8988T (cell line): ENCODE measurements around the gene ADI1.

Experiments
- DNase-seq: peaks from one replicate; pipeline ENCODE4 v3.0.0; 2011

The ADI1 gene

DNA sequence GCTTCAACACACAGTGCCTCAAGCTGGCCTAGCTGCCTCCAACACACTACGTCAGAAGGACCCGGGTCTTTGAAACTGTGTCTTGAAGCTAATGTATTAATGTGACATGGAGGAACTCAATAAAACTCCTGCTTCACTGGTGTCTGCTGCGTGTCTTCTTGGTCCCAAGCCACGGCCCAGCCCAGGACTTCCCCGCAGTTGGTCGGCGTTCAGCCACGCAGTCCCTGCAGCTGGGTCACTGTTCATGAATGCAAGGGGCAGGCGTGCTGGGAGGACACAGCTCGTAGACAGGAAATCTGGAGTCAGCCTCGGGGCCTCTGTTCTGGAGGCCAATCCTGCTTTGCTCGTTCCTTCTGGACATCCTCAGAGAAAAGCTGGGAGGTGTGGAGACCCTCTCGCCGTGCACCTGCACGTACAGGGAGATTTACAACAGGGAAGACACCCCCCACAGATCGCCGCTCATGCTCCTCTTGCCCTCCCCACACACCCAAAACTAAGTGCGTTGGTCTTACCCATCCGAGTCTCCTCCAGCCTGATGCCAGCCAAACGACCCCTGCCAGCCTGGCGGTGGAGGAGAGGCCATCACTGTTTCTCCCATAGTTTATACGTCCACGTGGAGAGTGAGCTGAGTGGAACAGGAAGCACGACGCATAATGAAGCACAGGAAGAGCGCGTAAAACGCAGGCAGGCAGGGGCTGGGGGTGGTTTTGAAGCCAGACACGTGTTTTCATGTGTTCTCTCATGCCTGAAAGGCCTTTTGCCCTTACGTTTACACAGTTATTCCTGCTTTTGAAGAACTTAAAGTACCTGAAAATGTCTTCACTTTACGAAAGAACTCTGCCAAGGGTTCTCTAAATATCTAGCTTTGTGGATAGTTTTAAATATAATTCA, 39.7 kb downstream of the ADI1 start:
- DNase-seq = no peak

DNA sequence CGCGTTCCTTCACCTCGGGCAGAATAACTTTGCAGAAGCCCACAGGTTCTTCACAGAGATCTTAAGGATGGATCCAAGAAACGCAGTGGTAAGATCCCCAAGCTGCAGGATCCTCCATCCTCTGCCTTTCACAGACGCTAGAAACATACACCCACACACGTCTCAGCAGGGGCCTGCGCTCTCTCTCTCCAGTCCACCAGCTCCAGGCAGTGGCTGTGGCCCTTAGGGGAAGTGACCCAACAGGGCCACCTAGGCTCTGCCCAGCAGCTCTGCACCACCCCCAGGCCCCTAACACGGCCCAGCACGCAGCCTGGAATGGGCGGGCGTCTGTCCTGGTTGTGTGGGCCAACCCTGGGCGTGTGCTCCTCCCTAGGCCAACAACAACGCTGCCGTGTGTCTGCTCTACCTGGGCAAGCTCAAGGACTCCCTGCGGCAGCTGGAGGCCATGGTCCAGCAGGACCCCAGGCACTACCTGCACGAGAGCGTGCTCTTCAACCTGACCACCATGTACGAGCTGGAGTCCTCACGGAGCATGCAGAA, 40.4 kb downstream of the ADI1 start:
- DNase-seq = no peak

- no peak for DNase-seq
Measured at GRCh38 chr2:3476985-3477327, 42.4 kb downstream of the ADI1 start.

DNA sequence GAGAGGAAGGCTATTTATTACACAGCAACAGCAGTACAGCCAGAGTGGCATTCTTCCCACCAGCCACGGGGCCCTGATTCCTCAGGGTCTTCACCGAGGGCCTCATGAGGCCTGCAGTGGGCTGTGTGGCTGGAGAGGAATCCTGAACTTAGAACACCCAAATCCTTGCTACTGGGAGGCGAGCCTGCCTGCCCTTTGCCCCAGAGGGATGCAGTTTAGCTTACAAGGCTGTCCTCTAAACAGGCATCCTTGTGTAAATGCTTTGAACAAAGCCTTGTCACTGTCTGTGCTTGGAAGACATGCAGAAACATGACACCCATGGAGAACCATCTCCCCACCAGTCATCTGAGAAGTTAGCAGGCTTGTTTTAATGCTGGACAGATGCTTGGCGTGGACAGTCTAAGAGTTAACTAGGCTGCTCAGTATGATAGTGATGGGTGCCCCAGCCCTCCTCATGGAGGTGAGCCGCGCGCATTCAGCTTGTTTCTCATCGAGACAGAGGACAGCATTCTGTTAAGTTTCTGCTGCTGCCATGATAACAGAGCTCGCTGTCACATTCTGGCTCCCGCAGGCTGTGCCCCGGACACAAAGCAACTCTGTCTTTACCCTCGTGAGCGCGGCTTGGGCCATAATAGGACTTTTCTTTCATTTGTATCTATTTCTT, 42.9 kb downstream of the ADI1 start:
- DNase-seq = no peak

DNA sequence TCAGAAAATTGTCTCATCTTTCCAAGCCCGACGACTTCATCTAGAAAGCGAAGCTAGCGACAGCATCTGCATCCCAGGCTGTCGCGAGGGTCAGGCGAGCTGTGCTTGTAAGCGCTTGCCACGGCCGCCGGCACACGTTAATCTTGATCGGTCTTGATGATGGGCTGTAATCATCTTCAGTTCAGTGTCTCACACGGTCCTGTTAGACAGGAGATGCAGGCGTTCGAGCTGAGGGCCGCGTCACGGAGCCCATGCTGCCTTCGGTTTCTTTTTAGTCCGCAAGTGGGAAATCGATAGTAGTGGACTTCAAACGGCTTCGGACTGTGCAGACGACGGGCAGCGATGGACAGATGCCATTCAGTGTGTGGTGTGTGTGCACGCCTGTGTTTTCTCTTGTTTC, 43.6 kb downstream of the ADI1 start:
- DNase-seq = no peak

DNA sequence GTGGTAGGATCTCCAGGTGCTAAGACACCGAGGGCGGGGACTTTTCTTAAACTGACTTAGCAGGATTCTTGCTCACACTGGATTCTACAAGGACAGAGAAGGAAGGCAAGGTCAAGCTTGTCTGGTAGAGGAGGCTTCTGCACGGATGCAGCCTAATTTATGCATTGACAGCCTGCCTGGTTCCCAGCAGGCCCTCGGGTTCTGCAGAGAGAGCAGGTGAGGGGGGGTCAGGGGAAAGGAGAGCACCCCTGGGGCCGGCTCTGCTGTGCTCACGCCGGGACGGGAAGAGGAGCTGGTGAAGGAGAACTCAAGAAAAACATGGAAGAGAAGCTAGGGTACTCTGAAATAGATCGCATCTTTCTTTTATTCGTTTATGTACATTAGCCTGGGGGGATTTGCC, 46.4 kb downstream of the ADI1 start:
- no peak for DNase-seq

DNA sequence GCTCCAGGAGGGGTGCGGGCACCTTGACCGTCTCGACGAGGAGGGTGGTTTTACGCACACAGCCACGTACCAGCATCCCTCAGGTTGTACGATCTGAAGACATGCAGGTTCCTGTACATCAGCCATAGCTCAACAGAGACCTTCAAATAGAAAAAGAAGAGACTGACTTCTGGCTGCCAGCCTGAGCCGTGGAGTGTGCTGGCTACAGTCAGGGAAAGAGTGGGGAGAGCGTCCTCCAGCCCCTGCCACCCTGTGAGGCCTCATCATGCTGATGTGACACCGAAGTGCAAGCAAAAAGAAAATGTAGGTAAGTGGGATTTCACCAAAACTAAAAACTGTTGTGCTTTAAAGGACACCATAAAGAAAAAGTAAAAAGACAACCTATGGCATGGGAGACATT, 47.0 kb downstream of the ADI1 start:
- DNase-seq = no peak

DNA sequence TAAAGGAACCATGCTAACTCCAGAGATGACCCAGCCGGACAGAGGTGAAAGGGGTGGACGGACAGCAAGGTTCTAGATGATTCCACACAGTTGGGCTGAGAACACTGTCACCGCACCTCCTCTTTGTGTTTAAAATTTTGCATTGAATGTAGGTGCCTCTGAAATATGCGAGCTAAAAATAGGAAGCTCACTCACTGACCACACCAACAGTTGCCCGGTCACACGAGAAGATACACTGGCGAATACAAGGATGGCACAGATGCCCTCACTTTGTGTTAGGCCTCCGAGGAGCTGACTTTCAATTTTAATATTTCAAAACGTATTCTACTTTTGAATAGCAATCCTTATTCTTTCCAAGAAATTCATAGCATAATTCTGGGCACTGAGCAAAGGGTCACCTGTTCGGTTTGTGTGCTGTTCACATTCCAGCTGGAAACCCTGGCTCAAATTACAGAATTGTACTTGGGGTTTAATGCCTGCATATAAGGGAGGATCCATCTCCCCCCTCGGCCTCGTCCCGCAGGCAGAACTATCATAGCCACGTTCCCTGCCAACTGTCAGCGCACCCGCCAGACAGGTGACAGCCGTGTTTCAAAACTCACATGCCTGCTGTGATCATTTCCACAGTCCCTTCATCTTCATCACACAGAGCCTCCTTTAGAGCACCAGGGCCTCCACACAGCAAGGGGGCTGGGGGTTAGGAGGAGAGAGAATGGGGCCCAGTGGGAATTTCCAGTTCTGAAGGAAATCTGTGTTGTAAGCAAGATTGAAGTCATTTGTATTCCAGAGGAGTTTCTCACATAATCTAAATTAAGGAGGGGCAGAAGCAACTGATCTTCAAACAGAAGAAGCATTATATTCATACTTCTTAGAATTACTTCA, 48.2 kb downstream of the ADI1 start:
- no peak for DNase-seq

DNA sequence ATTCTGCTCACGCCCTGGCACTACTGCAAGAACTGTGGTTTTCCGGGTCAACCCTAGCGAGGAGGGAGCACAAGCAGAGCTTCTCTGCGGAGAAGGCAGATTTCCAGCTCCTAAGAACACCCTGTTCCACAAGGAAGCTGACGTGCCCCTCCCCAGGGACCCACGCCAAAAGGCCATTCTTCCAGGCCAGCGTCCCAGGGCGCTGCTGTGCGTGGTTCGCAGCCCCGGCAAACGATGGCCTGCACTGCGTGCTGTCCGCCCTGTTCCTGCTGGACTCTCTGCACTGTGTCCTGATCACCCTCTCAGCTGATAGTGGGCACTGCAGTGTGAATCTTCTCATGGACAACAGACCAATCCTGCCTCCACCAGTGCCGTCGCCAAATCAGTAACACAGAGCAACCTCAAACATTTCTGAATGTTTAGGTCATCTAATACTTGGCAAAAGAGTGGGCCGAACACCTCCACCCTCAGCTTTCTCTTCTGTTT, 49.1 kb downstream of the ADI1 start:
- DNase-seq = no peak

GRCh38 chr2:3469486-3469885, 49.8 kb downstream of the ADI1 start:
- DNase-seq = no peak

- no peak for DNase-seq
Measured at GRCh38 chr2:3468296-3468988, 50.9 kb downstream of the ADI1 start.

DNA sequence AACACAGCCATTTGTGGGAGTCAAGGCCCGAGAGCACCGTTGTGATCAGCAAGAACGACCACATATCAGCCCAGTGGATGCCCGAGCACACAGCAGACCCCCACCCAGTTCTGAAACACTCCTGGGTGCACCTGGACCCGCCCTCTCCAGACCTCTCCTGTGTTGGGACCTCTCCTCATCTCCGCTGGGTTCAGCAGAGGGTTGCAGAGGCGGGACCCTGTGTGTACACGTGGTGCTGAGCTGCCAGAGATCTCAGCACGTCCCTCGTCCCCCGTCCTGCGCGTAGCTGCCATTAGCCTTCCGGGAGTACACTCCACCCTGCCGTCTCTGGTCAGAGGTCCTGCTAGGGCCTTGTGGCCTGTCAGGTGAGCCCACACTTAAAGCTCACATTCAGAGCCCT, 51.7 kb downstream of the ADI1 start:
- no peak for DNase-seq

DNA sequence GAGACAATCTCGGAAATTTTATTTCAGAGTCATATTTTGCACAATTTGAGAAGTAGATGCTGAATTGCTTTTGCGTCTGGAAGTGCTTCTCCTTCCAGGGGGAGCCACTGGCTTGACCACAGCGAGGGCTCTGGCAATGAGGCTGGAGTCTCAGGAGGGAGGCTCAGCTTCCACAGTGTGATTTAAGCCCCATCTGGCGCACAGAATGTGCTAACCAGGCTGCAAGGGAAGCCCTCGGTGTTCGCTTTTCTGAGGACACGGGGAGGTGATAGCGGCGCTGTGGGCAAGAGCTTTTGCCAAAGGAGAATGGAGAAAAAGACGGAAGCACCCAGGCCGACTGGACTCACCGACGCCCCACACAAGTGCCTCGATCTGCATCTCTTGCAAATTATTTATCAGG, 52.4 kb downstream of the ADI1 start:
- DNase-seq = no peak

DNA sequence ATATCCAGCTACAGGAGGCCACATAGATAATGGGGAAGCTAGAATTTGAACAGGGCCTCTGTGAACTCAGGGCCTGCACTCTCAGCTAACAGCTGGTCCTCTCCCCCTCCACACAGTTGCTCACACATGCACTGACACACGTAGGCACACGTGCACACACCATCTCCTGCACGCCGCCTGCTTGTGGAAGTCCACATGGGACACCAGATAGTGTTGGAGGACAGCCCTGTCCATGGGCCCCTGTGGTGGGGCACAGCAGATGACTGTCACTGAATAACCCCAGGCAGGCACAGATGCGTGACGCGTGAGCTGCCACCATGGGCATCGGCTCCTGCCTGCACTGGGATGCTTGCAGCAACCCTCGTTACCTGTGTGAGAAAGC, 52.9 kb downstream of the ADI1 start:
- DNase-seq = no peak

DNA sequence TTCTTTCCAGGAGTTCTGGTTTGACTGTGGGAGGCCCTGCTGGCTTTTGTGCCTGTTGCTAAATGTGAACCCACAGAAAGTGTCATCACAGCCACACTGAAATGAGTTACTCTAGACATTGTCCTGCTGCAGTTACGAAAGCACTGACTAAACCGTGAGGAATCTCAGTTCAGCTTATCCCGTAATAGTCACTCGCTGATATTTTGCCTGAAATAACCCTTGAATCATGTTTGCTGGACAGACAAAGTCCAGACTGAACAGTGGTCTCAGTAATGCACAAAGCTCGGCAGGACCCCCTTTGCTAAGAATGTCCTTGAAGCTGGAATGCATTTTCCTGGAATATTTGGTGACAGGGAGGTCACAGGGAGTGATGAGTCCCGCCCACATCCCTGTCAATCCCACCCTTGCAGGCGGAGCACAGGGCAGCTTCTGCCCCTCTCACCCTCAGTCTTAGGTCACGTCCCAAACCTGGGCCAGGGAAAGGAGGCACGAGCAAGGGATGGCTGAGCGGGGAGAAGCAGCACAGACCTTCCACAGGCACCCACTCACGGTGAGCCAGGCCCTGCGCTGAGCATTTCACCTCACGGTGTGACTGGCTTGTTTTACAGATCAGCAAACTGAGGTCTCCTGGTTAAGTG, 53.4 kb downstream of the ADI1 start:
- peak; percentile 58 for DNase-seq

GRCh38 chr2:3465328-3465727, 54.0 kb downstream of the ADI1 start:
- no peak for DNase-seq

DNA sequence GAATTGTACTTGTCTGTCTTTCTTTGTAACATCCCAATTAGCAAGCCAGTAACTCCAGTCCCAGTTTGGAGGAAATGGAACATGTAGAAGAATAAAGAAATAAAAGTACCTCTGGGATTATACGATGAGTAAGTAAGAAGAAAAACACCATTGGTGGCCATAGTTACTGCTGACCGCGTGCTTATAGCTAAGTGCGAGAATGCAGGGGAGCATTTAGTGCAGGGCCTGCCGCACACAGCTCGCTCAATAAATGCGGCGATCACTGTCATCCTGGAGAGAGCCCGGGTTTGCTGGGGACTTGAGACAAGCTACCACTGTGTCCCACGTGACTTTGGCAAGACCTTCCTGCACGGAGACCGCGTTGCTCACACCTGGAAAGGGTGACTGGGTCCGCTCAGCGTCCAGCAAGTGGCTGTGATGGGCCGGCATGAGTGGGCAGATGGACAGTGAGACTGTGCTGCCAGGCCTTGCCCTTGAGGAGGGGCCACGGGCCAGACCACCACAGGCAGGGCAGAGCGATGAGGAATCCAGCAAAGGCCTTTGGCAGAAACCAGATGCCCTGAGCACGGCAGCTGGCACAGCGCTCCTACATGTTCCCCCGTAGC, 54.8 kb downstream of the ADI1 start:
- DNase-seq = no peak

DNA sequence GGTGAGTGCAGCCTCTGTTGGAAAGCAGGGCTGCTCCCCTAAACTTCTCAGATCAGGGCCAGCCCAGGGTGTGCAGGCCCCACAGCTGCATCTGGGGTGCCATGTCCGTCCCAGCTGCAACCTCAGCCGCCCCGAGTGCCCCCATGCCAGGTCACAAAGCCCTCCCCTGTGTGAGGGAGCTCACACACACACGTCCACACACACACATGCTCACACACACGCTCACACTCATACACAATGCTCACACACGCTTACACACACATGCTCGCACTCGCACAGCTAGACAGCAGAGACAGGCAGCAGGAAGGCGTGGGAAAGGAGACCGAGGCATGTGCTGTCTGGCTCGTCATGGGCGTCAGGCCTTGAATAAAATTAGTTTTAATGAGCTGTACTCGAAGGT, 55.4 kb downstream of the ADI1 start:
- DNase-seq = no peak

- no peak for DNase-seq
Measured at GRCh38 chr2:3463186-3463835, 56.0 kb downstream of the ADI1 start.

GRCh38 chr2:3462493-3463104, 56.7 kb downstream of the ADI1 start:
- no peak for DNase-seq
